GM19023 (cell line): ENCODE data around the gene GPC2.

Source experiments
- ATAC-seq: cut with Tn5 transposase; IDR thresholded peaks from one replicate; pipeline ENCODE4 v1.9.1; 2021; ENCODE audit warnings: mild to moderate bottlenecking, moderate library complexity; ENCODE audit not compliant: unreplicated experiment

Gene GPC2

GRCh38 chr7:100170101-100170897, 6.9 kb downstream of the GPC2 start:
- no peak for ATAC-seq

GRCh38 chr7:100169147-100169850, 7.9 kb downstream of the GPC2 start:
- ATAC-seq, result no peak

- ATAC-seq, result no peak
Observed at GRCh38 chr7:100167912-100168323, 9.3 kb downstream of the GPC2 start.

GRCh38 chr7:100166970-100167911, 9.9 kb downstream of the GPC2 start:
- no peak for ATAC-seq

DNA sequence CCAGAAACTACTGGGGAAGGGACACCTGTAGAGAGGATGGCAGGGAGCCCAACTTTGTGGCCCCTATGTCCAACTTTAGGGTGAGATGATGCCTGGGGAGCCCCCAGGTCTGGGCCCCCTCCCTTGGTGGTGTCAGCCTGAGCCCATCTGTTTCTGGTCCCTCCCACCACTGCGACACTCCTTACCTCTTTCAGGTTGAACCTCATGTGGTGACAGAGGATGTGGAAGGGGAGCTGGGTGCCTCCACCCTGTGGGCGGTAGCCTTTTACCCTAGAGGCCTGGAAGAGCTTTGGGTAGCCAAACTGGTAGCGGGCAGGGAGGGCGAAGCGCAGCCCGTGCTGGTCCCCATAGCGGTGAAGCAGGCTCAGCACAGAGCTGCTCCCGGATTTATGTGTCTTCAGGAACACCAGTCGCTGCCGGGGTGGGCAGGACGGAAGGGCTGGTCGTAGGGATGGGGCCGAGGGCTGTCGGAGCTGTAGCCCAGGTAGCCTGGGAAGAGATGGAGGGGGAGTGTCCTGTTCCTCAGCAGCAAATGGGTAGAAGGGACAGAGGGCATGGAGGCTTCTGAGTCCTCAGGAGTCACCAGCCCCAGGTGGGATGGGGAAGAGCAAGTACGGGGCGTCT, 10.8 kb downstream of the GPC2 start:
- no peak for ATAC-seq

DNA sequence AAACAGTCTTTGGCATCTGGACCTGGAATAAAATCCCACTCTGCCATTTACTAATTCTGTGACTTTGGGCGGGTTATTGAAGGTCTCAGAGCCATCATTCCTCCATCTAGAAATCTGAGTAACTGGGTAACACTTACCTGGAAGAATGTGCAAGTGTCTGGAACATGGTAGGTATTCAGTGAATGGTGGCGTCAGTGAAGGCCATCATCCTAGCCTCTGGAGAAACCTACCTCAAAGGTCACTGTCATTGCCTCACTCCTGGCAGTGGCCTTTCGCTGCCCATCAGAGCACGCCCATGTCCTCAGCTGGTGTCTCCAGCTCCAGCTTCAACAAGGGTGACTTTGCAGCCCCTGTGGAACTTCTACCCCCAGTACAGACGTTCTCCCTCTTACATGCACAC, 13.3 kb downstream of the GPC2 start:
- ATAC-seq, result no peak

DNA sequence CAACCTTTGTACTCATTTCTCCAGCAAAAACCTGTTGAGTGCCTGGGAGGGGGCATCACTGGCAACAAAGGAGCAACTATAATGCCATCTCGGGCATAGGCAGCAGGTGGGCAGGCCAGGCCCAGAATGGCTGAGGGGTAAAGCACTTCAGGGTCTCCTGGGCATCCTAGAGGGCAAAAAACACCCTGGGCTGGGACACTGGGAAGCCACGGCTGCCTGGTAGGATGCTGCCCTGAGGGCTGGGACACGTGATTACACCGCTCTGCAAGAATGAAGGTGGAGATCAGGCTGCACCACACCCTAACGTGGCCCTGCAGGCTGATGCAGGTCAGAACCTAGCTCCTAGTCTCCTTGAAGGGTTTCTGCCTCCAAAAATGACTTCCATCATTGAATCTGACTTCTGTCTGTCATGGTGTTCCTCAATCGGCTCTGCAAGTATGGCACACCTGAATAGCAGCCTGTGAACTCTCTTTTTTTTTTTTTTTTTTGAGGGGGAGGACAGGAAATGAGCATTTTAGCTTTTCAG, 14.1 kb downstream of the GPC2 start:
- ATAC-seq, result no peak

DNA sequence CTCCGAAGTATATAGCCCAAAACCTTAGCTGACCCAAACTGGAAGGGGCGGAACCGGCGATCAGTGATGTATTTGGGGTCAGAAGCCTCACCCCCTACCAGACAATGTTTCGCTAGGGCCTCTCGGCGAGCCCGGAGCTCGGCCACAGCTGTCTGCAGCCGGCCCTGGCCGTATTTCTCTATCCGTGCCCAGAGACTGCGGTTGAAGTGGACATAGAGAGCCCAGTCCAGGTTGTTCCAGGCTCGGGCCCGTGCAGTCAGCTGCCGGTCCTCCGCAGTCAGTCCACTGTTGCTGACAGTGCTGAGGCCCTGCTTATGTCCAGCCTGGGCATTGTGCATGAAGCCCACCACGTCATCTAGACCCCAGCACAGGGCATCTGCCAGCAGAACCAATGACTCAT, 17.1 kb downstream of the GPC2 start:
- no peak for ATAC-seq

DNA sequence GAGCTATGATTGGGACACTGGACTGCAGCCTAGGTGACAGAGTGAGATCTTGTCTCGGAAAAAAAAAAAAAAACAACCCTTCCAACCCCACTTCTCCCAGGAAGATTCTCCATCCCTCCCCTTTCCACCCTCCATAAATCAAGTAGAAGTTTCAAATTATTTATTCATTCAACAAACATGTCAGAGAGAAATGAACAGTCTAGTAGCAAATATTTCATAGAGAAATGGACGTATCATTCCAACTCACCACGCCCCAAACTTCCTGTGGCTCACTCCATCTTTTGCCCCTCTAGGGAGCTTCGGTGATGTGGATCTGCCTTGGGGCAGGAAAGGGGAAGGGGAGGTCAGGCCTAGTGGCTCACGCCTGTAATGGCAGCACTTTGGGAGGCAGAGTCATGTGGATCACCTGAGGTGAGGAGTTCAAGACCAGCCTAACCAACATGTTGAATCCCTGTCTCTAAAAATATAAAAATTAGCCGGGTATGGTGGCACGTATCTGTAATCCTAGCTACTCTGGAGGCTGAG, 18.0 kb downstream of the GPC2 start:
- ATAC-seq, result no peak

DNA sequence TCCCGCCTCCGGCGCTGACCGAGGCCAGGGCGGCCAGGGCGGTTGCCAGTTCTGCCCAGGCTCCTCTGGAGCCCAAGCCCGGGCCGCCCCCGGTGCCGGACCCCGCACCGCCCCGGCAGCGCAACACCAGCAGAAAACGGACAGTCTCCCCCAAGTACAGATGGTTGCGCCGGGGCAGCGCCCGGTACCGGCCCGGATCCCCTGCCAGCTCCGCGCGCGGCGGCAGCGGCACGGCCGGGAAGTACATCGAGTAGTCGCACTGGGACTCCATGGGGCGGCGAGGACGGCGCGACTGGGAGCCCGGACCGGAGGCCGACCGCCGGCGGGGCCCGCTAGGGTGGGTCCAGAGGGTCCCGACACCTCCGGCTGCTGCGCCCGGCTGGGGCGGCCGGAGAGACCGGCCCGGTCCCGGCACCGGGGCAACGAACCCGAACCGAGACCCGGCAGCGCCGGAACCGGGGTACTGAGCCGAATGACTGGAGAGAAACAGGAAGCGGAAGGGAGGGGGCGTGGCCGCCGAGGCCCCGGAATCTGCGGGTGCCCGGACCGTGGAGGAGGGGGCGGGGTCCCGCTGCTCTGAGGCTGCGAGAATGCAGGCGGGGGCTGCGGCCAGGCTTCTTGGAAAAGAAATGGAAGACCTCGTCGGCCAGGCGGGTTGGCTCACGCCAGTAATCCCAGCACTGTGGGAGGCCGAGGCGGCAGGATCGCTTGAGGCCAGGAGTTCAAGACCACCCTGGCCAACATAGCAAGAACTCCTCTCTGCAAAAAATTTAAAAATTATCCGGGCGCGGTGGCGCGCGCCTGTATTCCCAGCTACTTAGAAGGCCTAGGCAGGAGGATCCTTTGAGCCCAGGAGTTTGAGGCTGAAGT, 18.7 kb downstream of the GPC2 start, which contains the start of gene TRAPPC14:
TSS of gene TRAPPC14 (minus strand) at position 495 of the 870 bp plus-strand sequence. CDS start at position 271, 224 bp downstream.
- ATAC-seq, result peak; percentile 80

GRCh38 chr7:100157334-100158228, 19.6 kb downstream of the GPC2 start:
- no peak for ATAC-seq

DNA sequence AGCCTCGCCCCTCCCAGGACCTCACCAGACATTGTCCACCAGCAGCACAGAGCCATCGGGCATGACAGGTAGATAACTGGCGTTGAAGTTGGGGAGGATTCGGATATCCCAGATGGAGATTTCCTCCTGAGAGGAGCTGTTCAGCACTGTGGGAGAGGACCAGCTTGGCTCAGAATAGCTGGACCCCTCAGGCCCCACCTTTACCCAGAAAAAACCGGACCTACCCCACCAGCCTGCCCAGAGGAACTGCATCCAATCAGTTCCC, 20.2 kb downstream of the GPC2 start:
- ATAC-seq, result no peak

DNA sequence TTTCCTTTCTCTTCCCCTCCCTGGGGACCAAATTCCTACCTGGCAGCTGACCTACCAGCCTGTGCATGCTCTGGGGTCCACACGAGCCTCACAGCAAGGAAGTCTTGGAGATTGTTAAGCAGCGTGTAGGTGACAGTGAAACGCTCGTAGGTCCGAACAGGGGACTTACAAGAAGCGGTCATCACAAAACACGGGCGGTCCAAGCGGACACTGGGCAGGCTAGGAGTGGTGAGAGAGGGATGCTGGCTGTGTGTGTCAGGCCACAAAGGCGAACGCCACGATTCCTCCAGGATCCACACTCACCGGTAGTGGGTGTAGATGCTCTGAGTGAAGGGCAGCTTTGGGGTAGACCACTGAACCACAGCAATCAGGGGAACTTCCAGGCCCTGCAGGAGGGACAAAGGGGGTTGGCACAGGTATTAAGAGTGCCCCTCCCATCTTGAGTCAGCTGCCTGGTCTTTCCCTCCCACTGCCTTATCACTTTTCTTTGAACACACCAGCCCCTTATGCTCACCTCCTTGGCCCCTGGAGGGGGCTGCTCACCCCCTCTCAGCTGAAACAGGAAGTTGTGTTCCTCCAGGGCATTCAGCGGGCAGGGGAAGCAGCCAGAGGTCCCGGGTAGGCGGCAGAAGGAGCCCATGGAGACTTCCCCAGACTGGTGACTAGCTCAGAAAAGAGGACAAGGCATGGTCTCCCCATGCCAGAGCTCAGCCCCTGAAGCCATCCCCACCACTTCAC, 20.7 kb downstream of the GPC2 start:
- ATAC-seq, result no peak

- no peak for ATAC-seq
Observed at GRCh38 chr7:100155553-100156317, 21.4 kb downstream of the GPC2 start.

DNA sequence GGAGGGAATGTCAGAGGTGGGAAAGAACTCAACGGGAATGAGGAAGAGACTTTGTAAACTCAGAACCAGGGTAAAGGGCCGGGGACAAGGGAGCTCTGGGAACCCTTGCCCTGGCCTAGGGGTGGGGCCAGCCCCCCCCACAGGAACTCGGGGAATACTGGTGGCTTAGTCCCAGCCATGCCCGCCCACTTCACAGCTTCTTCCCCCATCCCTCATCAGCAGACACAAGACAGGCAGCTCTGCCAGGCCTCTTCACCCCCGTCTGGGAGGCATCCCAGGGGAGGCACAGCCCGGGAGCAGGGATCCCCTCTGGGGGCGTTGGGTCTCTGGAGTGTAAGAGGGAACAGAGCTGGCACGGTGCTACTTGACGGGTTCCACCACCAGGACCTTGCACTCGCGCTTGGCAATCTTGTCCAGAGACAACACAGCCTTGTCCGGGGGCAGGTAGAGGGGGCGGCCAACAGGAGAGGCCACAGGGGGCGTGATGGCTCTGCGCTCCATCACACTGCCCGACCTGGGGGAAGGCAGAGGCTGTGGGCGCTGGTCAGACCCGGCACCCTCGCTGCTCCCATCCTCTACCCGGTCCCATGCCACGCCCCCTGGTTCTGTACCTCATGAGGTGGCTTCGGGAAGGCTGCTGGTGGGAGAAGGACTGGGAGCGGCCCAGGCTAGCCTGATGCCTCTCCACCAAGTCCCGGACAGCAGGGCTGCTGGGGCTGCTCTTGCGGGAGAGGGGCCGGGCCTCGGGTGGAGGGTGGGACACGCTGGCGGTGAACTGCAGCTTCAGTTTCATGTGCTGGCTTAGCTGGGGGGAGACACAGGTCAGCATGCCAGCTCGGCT, 22.3 kb downstream of the GPC2 start:
- ATAC-seq, result no peak
